SU-DHL-6 (cell line): Measurements from ENCODE around the gene SPRY1.

Source experiments
- H2AFZ ChIP-seq: fragments of 200-600 bp; sonication (generic); 2 replicates; pipeline ENCODE4 v1.6.1; 2014; ENCODE audit warnings: low read depth, mild to moderate bottlenecking, moderate library complexity, mixed read lengths, antibody characterized with exemption, low read length; ENCODE audit not compliant: severe bottlenecking
- H3F3A ChIP-seq: fragments of 200-600 bp; shearing (Covaris generic); 2 replicates; pipeline ENCODE4 v1.6.0; 2016; ENCODE audit warnings: antibody characterized with exemption, mild to moderate bottlenecking; ENCODE audit not compliant: insufficient read depth
- H3K27ac ChIP-seq: fragments of 200-600 bp; sonication (generic); 2 replicates; pipeline ENCODE4 v1.5.1; 2016; ENCODE audit warnings: low read depth, mild to moderate bottlenecking, low read length, moderate library complexity, mixed read lengths
- H3K27me3 ChIP-seq: fragments of 200-600 bp; sonication (generic), shearing (Covaris generic); 2 replicates; pipeline ENCODE4 v1.6.0; 2014; ENCODE audit warnings: mild to moderate bottlenecking, low read length
- H3K36me3 ChIP-seq: fragments of 200-600 bp; sonication (generic); 2 replicates; pipeline ENCODE4 v1.6.1; 2014; ENCODE audit warnings: mild to moderate bottlenecking, low read length, mixed read lengths
- H3K4me2 ChIP-seq: fragments of 300-600, 200-600 bp; shearing (Covaris generic), sonication (generic); 2 replicates; pipeline ENCODE4 v1.6.0; 2014; ENCODE audit warnings: low read length, low read depth, mild to moderate bottlenecking; ENCODE audit not compliant: poor library complexity, severe bottlenecking
- H3K4me3 ChIP-seq: fragments of 200-600 bp; sonication (generic); 2 replicates; pipeline ENCODE4 v1.5.1; 2014; ENCODE audit warnings: antibody characterized with exemption, low read length, mild to moderate bottlenecking, mixed read lengths; ENCODE audit not compliant: insufficient read depth, poor library complexity, severe bottlenecking
- H3K79me2 ChIP-seq: fragments of 200-600 bp; sonication (generic); 2 replicates; pipeline ENCODE4 v1.6.1; 2014; ENCODE audit warnings: mild to moderate bottlenecking, low read length, moderate library complexity; ENCODE audit not compliant: insufficient read depth
- H3K9ac ChIP-seq: fragments of 200-600 bp; sonication (generic); 2 replicates; pipeline ENCODE4 v1.7.0; 2014; ENCODE audit warnings: mild to moderate bottlenecking, low read length
- H3K9me2 ChIP-seq: fragments of 200-600 bp; sonication (generic); replicated peaks from 2 replicates; pipeline ENCODE4 v1.6.1; 2014; ENCODE audit warnings: low read length; ENCODE audit not compliant: insufficient read depth
- H3K9me3 ChIP-seq: fragments of 200-600 bp; sonication (generic); 2 replicates; pipeline ENCODE4 v1.6.1; 2014; ENCODE audit warnings: low read length, mixed read lengths; ENCODE audit not compliant: insufficient read depth
- H4K20me1 ChIP-seq: fragments of 200-600 bp; sonication (generic); 2 replicates; pipeline ENCODE4 v1.6.1; 2014; ENCODE audit warnings: low read depth, mild to moderate bottlenecking, antibody characterized with exemption, low read length, moderate library complexity, mixed read lengths
- EZH2phosphoT487 ChIP-seq: fragments of 200-600 bp; sonication (generic), shearing (Covaris generic); conservative IDR thresholded peaks from 2 replicates; pipeline ENCODE4 v1.6.1; 2018; ENCODE audit warnings: mild to moderate bottlenecking, antibody characterized with exemption, low read length, moderate library complexity, mixed read lengths
- TF ChIP-seq, protein P1 (sequence below): fragments of 200-600 bp; sonication (generic); IDR thresholded peaks from one replicate; pipeline ENCODE4 v1.5.1; 2017; ENCODE audit warnings: antibody characterized with exemption, mild to moderate bottlenecking, low read length, moderate library complexity; ENCODE audit not compliant: insufficient read depth, poor library complexity, severe bottlenecking

Gene SPRY1

GRCh38 chr4:123398066-123398852, 1.7 kb downstream of the SPRY1 start:
- Histone ChIP-seq H3K4me3 (peak overlapping the region; percentile 61), H4K20me1 (no peaks in the 10 kb centered on the region), H3K9ac (peak overlapping the region; percentile 44), H3K27ac (no peak overlapping the region), H3K9me2 (no peaks in the 10 kb centered on the region), H3K36me3 (no peaks in the 10 kb centered on the region), H3F3A (no peaks in the 10 kb centered on the region), H3K79me2 (no peaks in the 10 kb centered on the region), H3K27me3 (no peaks in the 10 kb centered on the region), H2AFZ (peak overlapping the region; percentile 86), H3K9me3 (no peaks in the 10 kb centered on the region), H3K4me2 (peak overlapping the region; percentile 72)
- TF ChIP-seq, protein P1, sequence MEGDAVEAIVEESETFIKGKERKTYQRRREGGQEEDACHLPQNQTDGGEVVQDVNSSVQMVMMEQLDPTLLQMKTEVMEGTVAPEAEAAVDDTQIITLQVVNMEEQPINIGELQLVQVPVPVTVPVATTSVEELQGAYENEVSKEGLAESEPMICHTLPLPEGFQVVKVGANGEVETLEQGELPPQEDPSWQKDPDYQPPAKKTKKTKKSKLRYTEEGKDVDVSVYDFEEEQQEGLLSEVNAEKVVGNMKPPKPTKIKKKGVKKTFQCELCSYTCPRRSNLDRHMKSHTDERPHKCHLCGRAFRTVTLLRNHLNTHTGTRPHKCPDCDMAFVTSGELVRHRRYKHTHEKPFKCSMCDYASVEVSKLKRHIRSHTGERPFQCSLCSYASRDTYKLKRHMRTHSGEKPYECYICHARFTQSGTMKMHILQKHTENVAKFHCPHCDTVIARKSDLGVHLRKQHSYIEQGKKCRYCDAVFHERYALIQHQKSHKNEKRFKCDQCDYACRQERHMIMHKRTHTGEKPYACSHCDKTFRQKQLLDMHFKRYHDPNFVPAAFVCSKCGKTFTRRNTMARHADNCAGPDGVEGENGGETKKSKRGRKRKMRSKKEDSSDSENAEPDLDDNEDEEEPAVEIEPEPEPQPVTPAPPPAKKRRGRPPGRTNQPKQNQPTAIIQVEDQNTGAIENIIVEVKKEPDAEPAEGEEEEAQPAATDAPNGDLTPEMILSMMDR, result no peak
- TF ChIP-seq EZH2phosphoT487, result no peak

GRCh38 chr4:123398853-123399626, 2.4 kb downstream of the SPRY1 start:
- Histone ChIP-seq H2AFZ (peak overlapping the region; percentile 34), H3K4me2 (peak overlapping the region; percentile 72), H3K4me3 (peak overlapping the region; percentile 61), H3K9ac (peak overlapping the region; percentile 44; the same call in 1 of the 2 replicates), H3K27ac (no peak overlapping the region), H3K27me3 (no peaks in the 10 kb centered on the region), H3K36me3 (no peaks in the 10 kb centered on the region), H3K9me3 (no peaks in the 10 kb centered on the region), H3K9me2 (no peaks in the 10 kb centered on the region), H4K20me1 (no peaks in the 10 kb centered on the region), H3K79me2 (no peaks in the 10 kb centered on the region), H3F3A (no peaks in the 10 kb centered on the region)
- TF ChIP-seq EZH2phosphoT487, result no peak
- TF ChIP-seq, protein P1, result no peak

DNA sequence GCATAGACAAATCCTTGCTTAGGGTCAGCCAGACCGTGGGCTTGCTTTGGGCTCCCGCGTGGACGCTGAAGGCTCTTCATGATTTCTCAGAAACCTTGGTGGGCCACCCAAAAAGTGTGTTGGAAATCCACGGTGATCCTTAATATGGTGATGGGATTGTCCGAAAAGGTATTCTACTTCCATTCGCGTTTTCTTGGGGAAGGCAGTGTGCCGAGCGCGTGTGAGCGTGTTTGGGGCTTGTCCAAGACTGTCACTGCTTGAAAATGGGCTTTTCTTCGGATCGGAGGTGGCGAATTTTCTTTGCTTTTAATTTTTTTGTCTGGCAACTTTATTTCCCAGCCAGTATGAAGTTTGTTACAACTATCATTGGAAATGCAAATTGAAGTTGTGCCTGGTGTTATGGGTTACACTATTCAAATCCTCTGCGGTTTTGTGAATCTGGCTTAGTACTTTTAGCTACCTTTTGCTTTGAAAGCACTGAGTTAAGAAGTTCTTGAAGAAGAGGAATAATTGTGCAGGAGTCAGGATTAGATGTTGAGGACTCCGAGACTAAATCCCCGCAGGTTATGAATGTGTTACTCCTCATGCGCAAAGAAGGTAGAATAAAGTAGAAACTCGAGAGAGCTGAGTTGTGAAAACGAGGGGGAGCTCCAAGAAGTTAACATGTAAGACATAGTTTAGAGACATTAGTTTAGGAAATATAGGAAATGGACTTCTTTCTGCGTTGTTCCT, 3.2 kb downstream of the SPRY1 start:
- H3K9me2 ChIP-seq, result no peaks in the 10 kb centered on the region
- no peak overlapping the region for H2AFZ ChIP-seq
- TF ChIP-seq, protein P1, result no peak
- H3K36me3 ChIP-seq, result no peaks in the 10 kb centered on the region
- no peaks in the 10 kb centered on the region for H3K27me3 ChIP-seq
- no peaks in the 10 kb centered on the region for H3F3A ChIP-seq
- no peaks in the 10 kb centered on the region for H3K9me3 ChIP-seq
- H3K27ac ChIP-seq, result no peak overlapping the region
- no peak overlapping the region for H3K4me3 ChIP-seq
- no peaks in the 10 kb centered on the region for H4K20me1 ChIP-seq
- no peak overlapping the region for H3K9ac ChIP-seq
- H3K79me2 ChIP-seq, result no peaks in the 10 kb centered on the region
- H3K4me2 ChIP-seq, result no peak overlapping the region
